ENCODE measurements around the gene SIAH2.

GRCh38 chr3:150811984-150812383 lies 49.0 kb upstream of the SIAH2 start:
- TF ChIP-seq CTCF (IDR thresholded peaks at IDR 0.05) (no peak), POLR2A (IDR thresholded peaks at IDR 0.05) (no peak)

Data from thyroid gland (tissue), 4 donors.